ENCODE measurements around the gene CYB5B.
"Not testable (repeated sequence)": the region's sequence is repeated elsewhere in the genome, so short reads cannot be mapped to it uniquely, and the experiment has no call there.

Gene CYB5B

DNA sequence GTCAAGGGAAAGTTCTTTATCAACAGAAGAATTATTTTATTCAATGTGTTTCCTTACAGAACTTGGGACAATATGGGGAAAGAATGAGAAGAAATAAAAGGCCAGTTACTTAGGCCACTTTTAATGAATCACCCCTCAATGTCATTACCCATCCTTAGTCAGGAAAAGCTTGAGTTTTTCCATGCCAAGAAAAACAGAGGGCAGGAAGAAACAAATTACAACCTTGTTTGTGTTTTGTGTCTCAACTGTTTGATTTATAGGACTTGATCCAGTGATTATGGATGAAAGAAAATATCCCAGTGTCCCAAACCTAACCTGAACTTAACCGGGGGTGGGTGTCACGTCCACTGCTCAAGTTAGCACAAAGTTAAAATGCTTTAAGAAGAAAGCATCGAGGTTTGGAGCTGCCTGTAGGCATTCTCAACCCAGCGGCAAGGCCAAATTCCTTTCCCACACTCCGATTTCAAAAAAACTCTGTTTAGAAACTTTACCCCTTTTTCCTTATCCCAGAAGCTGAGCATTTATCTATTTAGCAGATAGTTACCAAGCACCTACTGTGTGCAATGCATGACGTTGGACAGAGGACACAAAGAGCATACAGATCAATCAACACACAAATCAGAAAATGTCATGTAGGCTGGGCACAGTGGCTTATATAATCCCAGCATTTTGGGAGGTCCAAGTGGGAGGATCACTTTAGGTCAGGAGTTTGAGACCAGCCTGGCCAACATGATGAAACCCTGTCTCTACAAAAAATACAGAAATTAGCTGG lies 14.0 kb upstream of the CYB5B start:
- DNase-seq = no peak

GRCh38 chr16:69411064-69411985 lies 13.1 kb upstream of the CYB5B start:
- DNase-seq = no peak

DNA sequence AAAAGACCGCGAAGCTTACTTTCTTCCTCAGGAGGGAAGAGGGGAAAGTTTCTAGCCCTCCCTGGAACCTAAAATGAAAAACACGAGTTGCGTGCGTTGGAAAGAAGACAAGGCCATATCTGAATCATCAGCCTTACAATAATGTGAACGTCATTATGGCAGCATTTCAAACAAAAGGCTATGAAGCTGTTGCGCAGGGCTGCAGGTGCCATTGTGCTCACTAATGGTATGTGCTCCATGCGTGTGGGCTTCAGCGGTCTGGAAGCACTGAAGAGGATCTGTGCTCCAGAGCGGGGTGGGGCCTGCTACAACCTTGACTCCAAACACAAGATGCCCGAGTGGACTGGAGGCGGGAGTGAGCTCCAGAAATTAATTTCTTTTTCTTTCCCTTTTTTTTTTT lies 12.1 kb upstream of the CYB5B start:
- no peak for DNase-seq

DNA sequence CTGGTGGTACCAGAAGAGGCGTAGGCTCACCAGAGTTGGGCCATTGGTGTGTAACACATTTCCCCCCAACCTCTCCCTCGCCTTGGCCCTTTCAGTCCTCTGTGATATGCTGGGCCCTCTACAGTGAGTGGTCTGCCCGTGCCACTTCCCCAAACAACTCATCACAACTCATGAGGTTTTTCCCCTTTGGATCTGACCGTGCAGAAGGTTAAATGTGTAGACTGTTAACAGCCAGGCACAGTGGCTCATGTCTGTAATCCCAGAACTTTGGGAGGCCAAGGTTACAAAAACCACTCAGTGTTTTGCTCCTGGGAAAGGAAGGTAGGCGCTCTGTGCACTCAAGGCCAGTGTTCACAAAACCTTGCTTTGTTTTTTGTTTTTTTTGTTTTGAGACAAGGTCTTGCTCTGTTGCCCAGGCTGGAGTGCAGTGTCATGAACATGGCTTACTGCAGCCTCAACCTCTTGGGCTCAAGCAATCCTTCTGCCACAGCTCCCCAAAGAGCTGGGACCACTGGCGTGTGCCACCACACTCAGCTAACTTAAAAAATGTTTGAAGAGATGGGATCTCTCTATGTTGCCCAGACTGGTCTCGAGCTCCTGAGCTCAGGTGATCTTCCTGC lies 11.3 kb upstream of the CYB5B start:
- no peak for DNase-seq

DNA sequence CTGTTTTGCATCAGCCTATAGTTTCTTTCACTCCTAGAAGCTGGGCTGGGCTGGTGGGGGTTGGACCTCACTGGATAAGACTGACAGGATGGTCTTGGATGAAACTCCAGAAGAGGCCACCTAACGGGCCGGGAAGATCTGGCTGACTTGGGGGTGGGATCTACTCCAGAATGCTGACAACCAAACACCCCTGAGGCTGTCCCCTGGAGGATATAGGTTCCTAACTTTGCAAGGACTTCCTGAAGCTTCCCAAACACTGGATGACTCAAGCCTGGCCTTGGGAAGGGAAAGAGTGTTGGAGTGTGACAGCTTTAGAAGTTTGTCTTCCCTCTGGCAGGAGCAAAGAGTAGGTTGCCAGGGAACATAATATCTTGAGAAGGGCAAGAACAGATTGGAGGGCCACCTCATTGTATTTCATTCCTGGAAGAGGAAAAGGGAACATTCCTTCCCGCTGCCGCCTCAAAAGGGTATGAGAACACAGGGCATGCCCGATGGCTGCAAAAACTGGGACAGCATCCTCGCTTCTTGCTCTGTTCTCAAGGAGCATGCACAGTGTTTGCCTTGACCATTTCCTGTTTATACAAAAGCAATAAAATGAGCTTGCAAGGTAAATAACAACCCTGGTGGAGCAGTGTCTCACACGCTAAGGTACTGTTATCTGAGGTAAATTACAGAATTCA lies 6.8 kb upstream of the CYB5B start:
- DNase-seq = no peak

DNA sequence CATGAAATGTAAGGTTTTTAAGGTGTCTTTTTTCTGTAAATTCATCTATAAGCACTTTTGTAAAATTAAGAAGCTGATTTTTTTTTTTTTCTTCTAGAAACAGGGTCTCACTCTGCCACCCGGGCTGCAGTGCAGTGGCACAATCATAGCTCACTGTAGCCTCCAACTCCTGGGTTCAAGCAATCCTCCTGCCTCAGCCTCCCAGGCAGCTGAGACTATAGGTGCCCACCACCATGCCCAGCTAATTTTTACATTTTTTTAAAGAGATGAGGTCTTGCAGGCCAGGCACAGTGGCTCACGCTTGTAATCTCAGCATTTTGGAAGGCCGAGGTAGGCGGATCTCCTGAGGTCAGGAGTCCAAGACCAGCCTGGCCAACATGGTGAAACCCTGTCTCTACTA lies 4.5 kb upstream of the CYB5B start:
- DNase-seq = no peak

DNA sequence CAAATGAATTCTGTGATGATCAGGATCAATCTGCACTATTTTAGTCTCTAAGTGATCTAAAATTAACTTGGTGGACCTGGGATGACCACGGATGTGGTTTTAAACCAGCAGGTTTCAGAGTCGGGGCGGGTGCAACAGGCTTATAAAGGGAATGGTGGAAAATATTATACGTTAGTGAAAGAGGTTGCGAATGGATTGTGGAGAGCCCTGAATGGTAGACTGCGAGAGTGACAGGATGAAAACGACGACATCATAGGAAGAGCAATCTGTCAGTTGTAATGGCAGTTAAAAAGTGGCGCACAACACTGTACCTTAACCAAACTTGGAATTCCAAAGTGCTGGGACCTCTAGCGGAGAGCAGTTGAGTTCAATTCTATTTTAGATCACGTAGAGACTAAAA lies 1.2 kb upstream of the CYB5B start:
- no peak for DNase-seq

DNA sequence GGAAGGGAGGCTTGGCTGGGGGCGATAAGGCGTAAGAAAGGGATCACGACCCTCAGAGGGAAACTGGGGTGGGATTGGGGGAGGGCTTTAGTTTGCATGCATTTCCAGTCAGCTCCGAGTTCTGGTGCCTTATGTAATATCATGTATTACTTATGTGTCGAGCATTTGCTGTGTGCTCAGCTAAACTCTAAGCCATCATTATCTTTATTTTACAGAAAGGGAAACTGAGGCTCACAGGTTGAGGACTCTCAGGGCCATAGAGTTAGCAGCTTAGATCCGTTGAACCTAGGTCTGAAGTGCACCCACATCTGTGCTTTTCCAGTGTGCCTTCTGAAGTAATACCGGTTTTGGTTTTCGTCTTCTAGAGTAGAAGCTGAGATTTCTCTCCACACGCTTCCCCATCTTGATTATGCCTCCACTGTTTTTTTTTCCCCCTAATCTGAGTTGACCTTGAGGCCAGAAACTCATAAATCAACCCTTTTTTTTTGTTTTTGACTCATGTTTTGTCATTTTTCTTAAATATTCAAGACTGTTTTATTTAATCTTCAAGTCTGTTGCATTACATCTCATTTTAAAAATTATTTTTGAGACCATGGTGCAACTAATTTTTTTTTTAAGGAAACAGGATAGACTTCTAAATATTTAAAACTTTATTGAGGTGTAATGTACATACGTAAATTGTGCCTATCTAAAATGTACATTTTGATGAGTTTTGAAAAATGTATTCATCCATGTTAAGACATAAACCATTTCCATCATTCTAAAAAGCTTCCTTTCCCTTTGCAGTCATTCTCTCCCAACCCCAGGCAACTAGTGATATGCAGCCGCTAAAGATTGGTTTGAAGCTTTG lies 741 bp downstream of the CYB5B start:
- DNase-seq = peak; percentile 34

- no peak for DNase-seq
Observed at GRCh38 chr16:69428652-69429051, 4.2 kb downstream of the CYB5B start.

DNA sequence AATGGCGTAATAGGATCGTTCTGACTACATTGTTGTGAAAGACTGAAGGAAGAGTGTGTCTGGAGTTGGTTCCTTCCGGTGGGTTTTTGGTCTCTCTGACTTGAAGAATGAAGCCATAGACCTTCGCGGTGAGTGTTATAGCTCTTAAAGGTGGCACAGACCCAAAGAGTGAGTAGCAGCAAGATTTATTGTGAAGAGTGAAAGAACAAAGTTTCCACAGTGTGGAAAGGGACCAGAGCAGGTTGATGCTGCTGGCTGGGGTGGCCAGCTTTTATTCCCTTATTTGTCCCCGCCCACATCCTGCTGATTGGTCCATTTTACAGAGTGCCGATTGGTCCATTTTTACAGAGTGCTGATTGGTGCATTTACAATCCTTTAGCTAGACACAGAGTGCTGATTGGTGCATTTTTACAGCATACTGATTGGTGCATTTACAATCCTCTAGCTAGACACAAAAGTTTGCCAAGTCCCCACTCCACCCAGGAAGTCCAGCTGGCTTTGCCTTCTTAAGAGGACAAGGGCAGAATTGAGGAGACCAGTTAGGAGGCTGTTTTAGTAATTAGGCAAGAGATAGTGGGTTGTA lies 4.7 kb downstream of the CYB5B start:
- not testable (repeated sequence) for DNase-seq

DNA sequence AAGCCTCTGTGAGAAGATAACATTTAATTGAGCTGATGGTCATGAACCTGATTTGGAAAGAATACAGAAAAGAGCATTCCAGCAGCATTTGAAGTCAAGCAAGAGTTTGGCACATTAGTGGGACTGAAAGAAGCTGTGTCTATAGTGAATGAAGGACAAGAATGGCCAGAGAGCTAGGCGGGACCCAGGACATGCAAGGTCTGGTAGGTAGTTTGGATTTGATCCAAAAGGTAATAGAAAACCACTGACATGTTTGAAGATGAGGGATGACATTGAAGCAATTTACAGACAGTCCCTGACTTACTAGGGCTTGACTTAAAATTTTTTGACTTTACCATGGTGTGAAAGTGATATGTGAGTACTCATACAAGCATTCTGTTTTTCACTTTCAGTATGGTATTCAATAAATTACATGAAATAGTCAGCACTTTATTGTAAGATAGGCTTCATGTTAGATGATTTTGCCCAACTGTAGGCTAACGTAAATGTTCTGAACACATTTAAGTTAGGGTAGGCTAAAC lies 7.6 kb downstream of the CYB5B start:
- DNase-seq = no peak

DNA sequence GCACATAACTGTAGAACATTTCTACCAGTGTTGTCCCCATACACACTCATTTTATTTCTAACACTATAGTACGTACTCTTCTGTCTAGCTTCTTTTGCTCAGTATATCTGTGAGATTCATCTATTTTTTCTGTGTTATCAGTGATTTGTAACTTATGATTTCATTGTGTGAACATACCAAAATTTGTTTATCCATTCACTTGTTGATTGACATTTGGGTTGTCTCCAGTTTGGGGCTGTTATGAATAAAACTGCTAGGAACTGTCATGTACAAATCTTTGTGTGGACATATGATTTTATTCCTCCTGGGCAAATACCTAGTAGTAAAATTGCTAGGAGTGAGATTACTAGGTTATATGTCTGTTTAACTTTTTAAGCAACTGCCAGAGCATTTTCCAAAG lies 9.6 kb downstream of the CYB5B start:
- DNase-seq = no peak

DNA sequence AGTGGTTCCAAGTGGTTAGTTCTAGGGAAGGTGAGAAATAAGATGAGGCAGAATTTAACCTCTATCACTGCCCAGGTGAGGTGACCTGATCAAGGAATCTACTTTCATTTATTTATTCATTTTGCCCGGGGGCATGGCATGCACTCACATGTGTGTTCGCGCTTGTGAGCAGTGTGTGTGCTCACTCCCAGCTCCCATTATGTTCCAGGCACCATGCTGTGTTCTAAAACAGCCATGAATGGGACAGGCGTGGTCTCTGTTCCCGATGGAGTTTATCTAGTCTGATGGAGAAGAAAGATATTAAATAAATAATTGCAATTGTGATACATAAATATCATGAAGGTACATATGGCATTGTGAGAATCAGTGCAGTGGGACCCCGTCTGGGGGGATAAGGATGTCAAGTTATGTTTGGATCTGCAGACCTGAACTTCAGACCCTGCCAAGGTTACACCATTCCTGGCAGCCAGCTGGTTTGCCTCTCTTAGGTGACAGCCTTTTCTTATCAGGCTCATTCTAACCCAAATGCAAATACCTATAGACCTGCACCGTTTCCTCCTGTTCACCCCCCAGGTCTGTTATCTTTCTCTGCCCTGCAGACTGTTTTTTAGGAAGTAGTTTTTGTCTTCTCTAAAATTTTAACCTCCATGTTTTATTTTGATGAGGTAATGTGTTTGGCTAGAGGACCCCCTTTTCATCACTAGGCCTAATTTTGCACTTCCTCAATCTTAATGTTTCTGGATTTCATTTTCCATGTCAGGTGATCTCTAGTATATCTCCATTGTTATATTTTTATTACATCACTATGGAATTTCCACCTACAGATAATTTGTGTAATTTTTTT lies 11.8 kb downstream of the CYB5B start:
- peak; percentile 30 for DNase-seq

- DNase-seq = no peak
Observed at GRCh38 chr16:69436896-69437295, 12.5 kb downstream of the CYB5B start.

DNA sequence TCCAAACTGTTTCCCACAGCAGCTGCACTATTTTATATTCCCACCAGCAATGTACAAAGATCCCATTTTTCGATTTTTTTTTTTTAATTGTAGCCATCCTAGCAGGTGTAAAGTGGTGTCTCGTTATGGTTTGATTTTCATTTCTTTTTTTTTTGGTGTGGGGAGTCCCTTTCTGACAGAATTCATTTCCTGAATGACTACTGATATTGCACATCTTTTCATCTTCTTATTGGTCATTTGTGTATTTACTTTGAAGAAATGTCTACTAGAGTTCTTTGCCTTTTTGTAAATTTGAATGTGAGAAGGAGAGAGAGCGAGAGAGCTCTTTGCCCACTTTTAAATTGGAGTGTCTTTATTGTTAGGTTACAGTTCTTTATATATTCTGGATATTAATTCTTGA lies 14.0 kb downstream of the CYB5B start:
- DNase-seq = peak; percentile 31

DNA sequence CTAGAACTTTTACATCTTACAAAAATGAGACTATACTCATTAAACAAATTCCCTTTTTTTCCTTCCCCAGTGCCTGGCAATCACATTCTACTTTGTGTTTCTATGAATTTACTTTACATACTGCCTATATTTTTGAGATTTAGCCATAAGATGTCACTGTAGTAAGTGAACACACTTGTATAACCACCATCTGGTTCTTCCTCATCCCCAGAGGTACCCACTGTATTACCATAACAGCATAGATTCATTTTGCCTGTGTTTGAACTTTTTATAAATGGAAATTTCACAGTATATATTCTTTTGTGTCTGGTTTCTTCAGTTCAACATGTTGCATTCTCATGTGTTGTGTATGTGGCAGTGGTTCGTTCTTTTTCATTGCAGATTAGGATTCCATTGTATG lies 15.8 kb downstream of the CYB5B start:
- DNase-seq = no peak

DNA sequence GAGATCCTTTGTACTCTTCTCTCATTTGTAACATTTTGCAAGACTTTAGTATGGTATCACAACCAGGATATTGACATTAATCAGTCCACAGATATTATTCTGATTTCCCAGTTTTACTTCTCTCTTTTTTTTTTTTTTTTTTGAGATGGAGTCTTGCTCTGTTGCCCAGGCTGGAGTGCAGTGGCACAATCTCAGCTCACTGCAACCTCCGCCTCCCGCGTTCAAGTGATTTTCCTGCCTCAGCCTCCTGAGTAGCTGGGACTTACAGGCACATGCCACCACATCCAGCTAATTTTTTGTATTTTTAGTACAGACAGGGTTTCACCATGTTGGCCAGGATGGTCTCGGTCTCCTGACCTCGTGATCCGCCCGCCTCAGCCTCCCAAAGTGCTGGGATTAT lies 16.6 kb downstream of the CYB5B start:
- not testable (repeated sequence) for DNase-seq

- DNase-seq = peak; percentile 68
Observed at GRCh38 chr16:69443927-69444631, 19.7 kb downstream of the CYB5B start.

- peak; percentile 68 for DNase-seq
Observed at GRCh38 chr16:69444873-69445517, 20.6 kb downstream of the CYB5B start.

Measured in suppressor macrophage treated with lipopolysaccharide for 4 hours (primary cell).